ENCODE data around the gene CAP2.

The CAP2 gene

DNA sequence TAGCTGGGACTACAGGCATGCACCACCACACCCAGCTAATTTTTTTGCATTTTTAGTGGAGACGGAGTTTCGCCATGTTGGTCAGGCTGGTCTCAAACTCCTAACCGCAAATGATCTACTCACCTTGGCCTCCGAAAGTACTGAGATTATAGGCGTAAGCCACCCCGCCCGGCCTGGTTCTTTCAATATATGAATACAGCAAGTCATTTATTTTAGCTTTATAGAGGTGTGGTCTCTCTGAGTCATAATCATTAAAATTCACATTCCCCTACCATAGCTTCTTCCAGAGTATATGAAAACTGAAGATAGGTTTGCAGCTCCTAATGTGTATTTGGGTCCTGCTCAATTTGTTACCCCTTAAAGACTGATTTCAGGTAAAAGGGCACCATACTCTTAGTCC is 118.2 kb downstream of the CAP2 start:
- no peak for TF ChIP-seq RARB (CRISPR knock-in tag; IDR thresholded peaks at IDR 0.05)
- TF ChIP-seq ESRRG (CRISPR knock-in tag; IDR thresholded peaks at IDR 0.05), result no peak
- no peak for TF ChIP-seq ZC3H10 (CRISPR knock-in tag; IDR thresholded peaks at IDR 0.05)
- no peak for TF ChIP-seq ZFP3 (CRISPR knock-in tag; IDR thresholded peaks at IDR 0.05)
- TF ChIP-seq ZNF8 (CRISPR knock-in tag; IDR thresholded peaks at IDR 0.05), result no peak
- no peak for TF ChIP-seq ZNF70 (CRISPR knock-in tag; IDR thresholded peaks at IDR 0.05)
- TF ChIP-seq, protein P1, sequence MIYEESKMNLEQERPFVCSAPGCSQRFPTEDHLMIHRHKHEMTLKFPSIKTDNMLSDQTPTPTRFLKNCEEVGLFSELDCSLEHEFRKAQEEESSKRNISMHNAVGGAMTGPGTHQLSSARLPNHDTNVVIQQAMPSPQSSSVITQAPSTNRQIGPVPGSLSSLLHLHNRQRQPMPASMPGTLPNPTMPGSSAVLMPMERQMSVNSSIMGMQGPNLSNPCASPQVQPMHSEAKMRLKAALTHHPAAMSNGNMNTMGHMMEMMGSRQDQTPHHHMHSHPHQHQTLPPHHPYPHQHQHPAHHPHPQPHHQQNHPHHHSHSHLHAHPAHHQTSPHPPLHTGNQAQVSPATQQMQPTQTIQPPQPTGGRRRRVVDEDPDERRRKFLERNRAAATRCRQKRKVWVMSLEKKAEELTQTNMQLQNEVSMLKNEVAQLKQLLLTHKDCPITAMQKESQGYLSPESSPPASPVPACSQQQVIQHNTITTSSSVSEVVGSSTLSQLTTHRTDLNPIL (CRISPR knock-in tag; IDR thresholded peaks at IDR 0.05; ENCODE audit: low read depth), result no peak
- no peak for TF ChIP-seq GLIS3 (CRISPR knock-in tag; IDR thresholded peaks at IDR 0.05)
- TF ChIP-seq OSR1 (CRISPR knock-in tag; IDR thresholded peaks at IDR 0.05), result no peak
- no peak for TF ChIP-seq BACH2 (CRISPR knock-in tag; IDR thresholded peaks at IDR 0.05; ENCODE audit: borderline replicate concordance)
- ATAC-seq, result no peak

DNA sequence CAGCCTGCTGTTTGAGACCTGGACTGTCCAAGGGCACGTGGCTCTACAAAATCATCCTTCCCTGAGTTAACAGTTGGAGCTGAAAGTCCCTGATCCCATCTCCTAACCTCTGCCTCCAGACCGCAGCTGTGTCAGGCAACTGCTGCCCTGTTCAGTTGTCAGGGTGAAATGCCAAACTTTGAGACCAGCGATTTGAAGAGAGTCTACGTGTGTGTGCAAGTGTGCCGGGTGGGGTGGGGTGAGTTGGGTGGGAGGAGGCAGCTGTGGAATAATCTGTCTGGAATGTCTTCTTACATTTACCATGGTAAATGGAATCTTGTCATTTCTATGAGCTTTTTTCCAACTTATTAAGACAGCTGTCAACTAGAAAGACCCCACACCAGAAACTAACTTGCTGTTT is 125.7 kb downstream of the CAP2 start:
- TF ChIP-seq ARNTL (CRISPR knock-in tag; IDR thresholded peaks at IDR 0.05; ENCODE audit: borderline replicate concordance, low read depth), result no peak
- TF ChIP-seq, protein P2, sequence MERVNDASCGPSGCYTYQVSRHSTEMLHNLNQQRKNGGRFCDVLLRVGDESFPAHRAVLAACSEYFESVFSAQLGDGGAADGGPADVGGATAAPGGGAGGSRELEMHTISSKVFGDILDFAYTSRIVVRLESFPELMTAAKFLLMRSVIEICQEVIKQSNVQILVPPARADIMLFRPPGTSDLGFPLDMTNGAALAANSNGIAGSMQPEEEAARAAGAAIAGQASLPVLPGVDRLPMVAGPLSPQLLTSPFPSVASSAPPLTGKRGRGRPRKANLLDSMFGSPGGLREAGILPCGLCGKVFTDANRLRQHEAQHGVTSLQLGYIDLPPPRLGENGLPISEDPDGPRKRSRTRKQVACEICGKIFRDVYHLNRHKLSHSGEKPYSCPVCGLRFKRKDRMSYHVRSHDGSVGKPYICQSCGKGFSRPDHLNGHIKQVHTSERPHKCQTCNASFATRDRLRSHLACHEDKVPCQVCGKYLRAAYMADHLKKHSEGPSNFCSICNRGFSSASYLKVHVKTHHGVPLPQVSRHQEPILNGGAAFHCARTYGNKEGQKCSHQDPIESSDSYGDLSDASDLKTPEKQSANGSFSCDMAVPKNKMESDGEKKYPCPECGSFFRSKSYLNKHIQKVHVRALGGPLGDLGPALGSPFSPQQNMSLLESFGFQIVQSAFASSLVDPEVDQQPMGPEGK (CRISPR knock-in tag; IDR thresholded peaks at IDR 0.05; ENCODE audit: borderline replicate concordance), result no peak
- TF ChIP-seq, protein P3, sequence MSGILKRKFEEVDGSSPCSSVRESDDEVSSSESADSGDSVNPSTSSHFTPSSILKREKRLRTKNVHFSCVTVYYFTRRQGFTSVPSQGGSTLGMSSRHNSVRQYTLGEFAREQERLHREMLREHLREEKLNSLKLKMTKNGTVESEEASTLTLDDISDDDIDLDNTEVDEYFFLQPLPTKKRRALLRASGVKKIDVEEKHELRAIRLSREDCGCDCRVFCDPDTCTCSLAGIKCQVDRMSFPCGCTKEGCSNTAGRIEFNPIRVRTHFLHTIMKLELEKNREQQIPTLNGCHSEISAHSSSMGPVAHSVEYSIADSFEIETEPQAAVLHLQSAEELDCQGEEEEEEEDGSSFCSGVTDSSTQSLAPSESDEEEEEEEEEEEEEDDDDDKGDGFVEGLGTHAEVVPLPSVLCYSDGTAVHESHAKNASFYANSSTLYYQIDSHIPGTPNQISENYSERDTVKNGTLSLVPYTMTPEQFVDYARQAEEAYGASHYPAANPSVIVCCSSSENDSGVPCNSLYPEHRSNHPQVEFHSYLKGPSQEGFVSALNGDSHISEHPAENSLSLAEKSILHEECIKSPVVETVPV (CRISPR knock-in tag; IDR thresholded peaks at IDR 0.05), result no peak

DNA sequence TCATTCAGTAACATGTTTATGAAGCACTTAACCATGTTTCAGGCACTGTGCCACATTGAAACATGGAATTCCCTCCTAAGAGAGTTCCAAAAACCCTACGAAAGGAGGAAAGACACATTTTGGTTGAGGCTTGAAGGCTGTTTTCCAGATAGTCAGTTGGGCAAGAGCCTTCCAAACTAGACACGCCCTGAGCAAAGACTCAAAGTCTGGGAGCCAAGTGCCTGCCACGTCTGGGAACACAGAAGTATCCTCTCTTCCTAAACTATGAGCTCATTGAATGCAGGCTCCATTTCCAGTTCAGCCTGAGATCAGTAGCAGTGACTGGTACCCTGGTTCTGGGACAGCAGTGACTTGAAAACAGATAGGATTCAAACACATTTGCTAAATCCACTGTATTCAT is 132.2 kb downstream of the CAP2 start:
- ATAC-seq, result no peak
- TF ChIP-seq, protein P4, sequence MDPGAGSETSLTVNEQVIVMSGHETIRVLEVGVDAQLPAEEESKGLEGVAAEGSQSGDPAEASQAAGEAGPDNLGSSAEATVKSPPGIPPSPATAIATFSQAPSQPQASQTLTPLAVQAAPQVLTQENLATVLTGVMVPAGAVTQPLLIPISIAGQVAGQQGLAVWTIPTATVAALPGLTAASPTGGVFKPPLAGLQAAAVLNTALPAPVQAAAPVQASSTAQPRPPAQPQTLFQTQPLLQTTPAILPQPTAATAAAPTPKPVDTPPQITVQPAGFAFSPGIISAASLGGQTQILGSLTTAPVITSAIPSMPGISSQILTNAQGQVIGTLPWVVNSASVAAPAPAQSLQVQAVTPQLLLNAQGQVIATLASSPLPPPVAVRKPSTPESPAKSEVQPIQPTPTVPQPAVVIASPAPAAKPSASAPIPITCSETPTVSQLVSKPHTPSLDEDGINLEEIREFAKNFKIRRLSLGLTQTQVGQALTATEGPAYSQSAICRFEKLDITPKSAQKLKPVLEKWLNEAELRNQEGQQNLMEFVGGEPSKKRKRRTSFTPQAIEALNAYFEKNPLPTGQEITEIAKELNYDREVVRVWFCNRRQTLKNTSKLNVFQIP (CRISPR knock-in tag; IDR thresholded peaks at IDR 0.05; ENCODE audit: borderline replicate concordance, low read depth), result no peak
- TF ChIP-seq CSDC2 (CRISPR knock-in tag; IDR thresholded peaks at IDR 0.05) (no peak), ARNTL (CRISPR knock-in tag; IDR thresholded peaks at IDR 0.05; ENCODE audit: borderline replicate concordance, low read depth) (no peak), SNAI2 (CRISPR knock-in tag; IDR thresholded peaks at IDR 0.05) (no peak), ZNF565 (CRISPR knock-in tag; conservative IDR thresholded peaks at IDR 0.05; ENCODE audit: low read depth) (no peak), ESRRG (CRISPR knock-in tag; IDR thresholded peaks at IDR 0.05) (no peak), ISL1 (CRISPR knock-in tag; IDR thresholded peaks at IDR 0.05) (no peak), GLIS3 (CRISPR knock-in tag; IDR thresholded peaks at IDR 0.05) (no peak), BACH2 (CRISPR knock-in tag; IDR thresholded peaks at IDR 0.05; ENCODE audit: borderline replicate concordance) (no peak), ZNF8 (CRISPR knock-in tag; IDR thresholded peaks at IDR 0.05) (no peak), ZC3H10 (CRISPR knock-in tag; IDR thresholded peaks at IDR 0.05) (no peak), ZFP3 (CRISPR knock-in tag; IDR thresholded peaks at IDR 0.05) (no peak)
- TF ChIP-seq, protein P1 (CRISPR knock-in tag; IDR thresholded peaks at IDR 0.05; ENCODE audit: low read depth), result no peak

More for the DNA sequence above, 125.7 kb downstream of the CAP2 start:
- no peak for ATAC-seq

DNA sequence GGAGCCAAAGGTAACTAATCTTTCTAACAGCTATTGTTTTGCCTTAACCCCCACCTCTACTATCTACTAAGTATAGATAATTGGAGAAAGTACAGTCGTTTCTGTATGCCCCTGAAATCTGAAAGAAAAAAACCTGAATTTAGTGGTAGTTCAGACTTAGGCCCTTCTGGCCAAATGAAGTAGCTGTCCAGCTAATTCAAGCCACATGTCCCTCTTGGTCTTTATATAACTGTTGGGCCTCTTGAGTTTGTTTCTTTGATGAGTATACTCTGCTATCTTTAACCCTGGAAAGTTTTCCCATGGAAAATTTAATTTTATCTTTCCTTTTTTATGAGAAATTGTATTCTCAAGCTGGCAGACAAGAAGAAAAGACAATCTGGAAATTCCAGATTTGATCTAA is 133.7 kb downstream of the CAP2 start:
- peak; percentile 44; the same call in 1 of the 3 replicates for ATAC-seq
- TF ChIP-seq, protein P3 (CRISPR knock-in tag; IDR thresholded peaks at IDR 0.05), result no peak
- TF ChIP-seq TCF4 (CRISPR knock-in tag; IDR thresholded peaks at IDR 0.05; ENCODE audit: borderline replicate concordance) (0 out of 2 replicates have a peak, but pooled peaks have one; percentile 15), ESRRG (CRISPR knock-in tag; IDR thresholded peaks at IDR 0.05) (no peak)
